GM12878 (cell line): ENCODE measurements around the gene PAIP2. TPM values are rescaled to one million over a fixed set of nuclear protein-coding genes. Genes with fewer than 3 reads are reported as not detected.

ENCODE experiments used
- BRCA1 ChIP-seq: IDR thresholded peaks from 2 replicates; pipeline ENCODE4 v1.6.1; 2011; ENCODE audit warnings: low read depth, low read length, improper control_type of control experiment
- CHD2 ChIP-seq: IDR thresholded peaks from 2 replicates; pipeline ENCODE4 v1.6.1; 2011; ENCODE audit warnings: low read depth, low read length, improper control_type of control experiment, borderline replicate concordance
- FOXM1 ChIP-seq: IDR thresholded peaks from 2 replicates; pipeline ENCODE4 v1.6.1; 2012; ENCODE audit warnings: low read depth, mild to moderate bottlenecking, inconsistent platforms, low read length, moderate library complexity
- IKZF1 ChIP-seq: fragments of 450-650 bp; conservative IDR thresholded peaks from 2 replicates; pipeline ENCODE4 v1.6.1; 2017; ENCODE audit warnings: antibody characterized with exemption, mild to moderate bottlenecking
- MEF2B ChIP-seq: fragments of 450-650 bp; IDR thresholded peaks from 2 replicates; pipeline ENCODE4 v1.6.1; 2018; ENCODE audit warnings: mild to moderate bottlenecking, moderate library complexity; ENCODE audit not compliant: partially characterized antibody, poor library complexity, severe bottlenecking
- NR2F1 ChIP-seq: fragments of 450-650 bp; conservative IDR thresholded peaks from 2 replicates; pipeline ENCODE4 v1.6.1; 2017; ENCODE audit warnings: mild to moderate bottlenecking
- RCOR1 ChIP-seq: conservative IDR thresholded peaks from 2 replicates; pipeline ENCODE4 v1.6.1; 2012; ENCODE audit warnings: low read depth, low read length, improper control_type of control experiment
- TCF3 ChIP-seq: IDR thresholded peaks from 2 replicates; pipeline ENCODE4 v1.6.1; 2012; ENCODE audit warnings: low read depth, mild to moderate bottlenecking, low read length, borderline replicate concordance; ENCODE audit not compliant: insufficient read depth
- YY1 ChIP-seq: IDR thresholded peaks from 2 replicates; pipeline ENCODE4 v1.6.1; 2011; ENCODE audit warnings: low read depth, mild to moderate bottlenecking, low read length
- polyA plus RNA-seq, 11 experiments: library from polyadenylated mRNA; depleted of rRNA in 4 of 11; unstranded in 6 of 11; stranded (reverse) in 5 of 11; fragments of >200 nt; fragmentation: Nextera tagmentation in 4 of 11; fragmentation: Illumina TruSeq in 1 of 11; extraction: Ambion mirVana in 4 of 11; extraction: Trizol in 1 of 11; gene quantifications; 1 replicate in 1 of 11; 2 replicates in 10 of 11; pipeline versions ENCODE4 v1.2.1 to v1.2.3, GENCODE V29; 2011 to 2016; ENCODE audit warnings: inconsistent platforms in 2 of 11, missing spikeins in 2 of 11, low read depth in 1 of 11
- total RNA-seq, 4 experiments: library from RNA; depleted of rRNA in 3 of 4; stranded (reverse); fragments of >200 nt in 3 of 4; fragmentation: Illumina TruSeq in 1 of 4; extraction: Trizol in 1 of 4; gene quantifications; 2 replicates each; pipeline versions ENCODE4 v1.2.1 to v1.2.3, GENCODE V29; 2013 to 2021
- TF ChIP-seq, protein P1 (sequence below): fragments of 150-350 bp; IDR thresholded peaks from 2 replicates; pipeline ENCODE4 v1.6.1; 2014; ENCODE audit warnings: mild to moderate bottlenecking, low read depth, low read length
- TF ChIP-seq, protein P2 (sequence below): fragments of 450-650 bp; conservative IDR thresholded peaks from 2 replicates; pipeline ENCODE4 v1.6.1; 2017; ENCODE audit warnings: mild to moderate bottlenecking, moderate library complexity
- TF ChIP-seq, protein P3 (sequence below): fragments of 450-650 bp; IDR thresholded peaks from 2 replicates; pipeline ENCODE4 v1.6.1; 2017; ENCODE audit warnings: low read depth, mild to moderate bottlenecking, moderate library complexity
- TF ChIP-seq, protein P4 (sequence below): fragments of 450-650 bp; IDR thresholded peaks from 2 replicates; pipeline ENCODE4 v1.6.1; 2017; ENCODE audit warnings: mild to moderate bottlenecking
- TF ChIP-seq, protein P5 (sequence below): IDR thresholded peaks from 2 replicates; pipeline ENCODE4 v1.6.1; 2012; ENCODE audit warnings: low read depth, low read length, improper control_type of control experiment
- TF ChIP-seq, protein P6 (sequence below): fragments of 450-650 bp; IDR thresholded peaks from 2 replicates; pipeline ENCODE4 v1.6.1; 2017; ENCODE audit warnings: mild to moderate bottlenecking, moderate library complexity

PAIP2 gene
- total and polyA plus RNA-seq, 10 of the 15 experiments (the other 5 are each of a cell fraction or from before 2014, with no cell fraction given), result 49.9 to 154 (median 102) TPM

DNA sequence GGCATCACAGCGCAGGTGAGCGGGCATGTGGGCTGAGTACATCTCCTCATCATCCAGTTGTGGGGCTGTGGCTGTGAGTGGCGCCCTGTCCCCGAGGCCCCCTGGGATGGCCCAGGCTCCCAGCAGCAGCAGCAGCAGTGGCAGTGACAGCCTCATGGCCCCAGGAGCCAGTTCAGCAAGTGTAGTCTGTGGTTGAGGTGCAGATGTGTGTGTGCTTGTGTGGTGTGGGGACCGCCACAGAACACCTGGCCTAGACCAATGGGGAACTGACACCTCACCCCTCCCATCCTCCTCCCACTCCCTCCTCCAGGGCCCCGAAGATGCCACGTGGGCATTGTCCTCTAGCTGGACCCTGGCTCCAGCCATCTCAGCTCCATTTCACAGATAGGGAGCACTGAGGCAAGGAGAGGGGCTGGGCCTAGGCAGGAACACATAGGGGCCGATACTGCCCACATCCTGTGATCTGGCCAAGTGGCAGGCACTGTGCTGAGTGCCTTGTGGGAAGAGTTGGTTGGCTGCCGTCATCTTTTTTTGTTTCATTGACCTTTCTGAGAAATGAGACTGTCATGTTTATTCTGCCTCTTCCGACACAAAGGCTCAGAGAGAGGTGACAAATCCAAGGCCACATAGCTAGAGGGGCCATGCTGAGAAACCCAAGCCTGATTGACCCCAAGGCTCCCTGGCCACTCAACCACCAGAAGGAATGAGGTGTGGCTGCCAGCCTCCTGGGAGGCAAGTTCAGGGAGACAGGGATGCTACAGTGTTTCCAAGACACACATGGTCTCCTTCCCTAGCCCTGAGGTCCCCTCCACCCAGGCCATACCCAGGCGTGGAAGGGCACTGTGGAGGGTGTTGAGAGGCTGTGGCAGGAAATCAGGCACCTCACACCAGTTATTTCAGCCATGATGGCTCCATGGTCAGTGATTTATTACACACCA, 48.3 kb downstream of the PAIP2 start, which contains the start of gene MZB1 (continued):
- TF ChIP-seq, protein P1, sequence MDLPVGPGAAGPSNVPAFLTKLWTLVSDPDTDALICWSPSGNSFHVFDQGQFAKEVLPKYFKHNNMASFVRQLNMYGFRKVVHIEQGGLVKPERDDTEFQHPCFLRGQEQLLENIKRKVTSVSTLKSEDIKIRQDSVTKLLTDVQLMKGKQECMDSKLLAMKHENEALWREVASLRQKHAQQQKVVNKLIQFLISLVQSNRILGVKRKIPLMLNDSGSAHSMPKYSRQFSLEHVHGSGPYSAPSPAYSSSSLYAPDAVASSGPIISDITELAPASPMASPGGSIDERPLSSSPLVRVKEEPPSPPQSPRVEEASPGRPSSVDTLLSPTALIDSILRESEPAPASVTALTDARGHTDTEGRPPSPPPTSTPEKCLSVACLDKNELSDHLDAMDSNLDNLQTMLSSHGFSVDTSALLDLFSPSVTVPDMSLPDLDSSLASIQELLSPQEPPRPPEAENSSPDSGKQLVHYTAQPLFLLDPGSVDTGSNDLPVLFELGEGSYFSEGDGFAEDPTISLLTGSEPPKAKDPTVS, result no peak
- TF ChIP-seq, protein P2, sequence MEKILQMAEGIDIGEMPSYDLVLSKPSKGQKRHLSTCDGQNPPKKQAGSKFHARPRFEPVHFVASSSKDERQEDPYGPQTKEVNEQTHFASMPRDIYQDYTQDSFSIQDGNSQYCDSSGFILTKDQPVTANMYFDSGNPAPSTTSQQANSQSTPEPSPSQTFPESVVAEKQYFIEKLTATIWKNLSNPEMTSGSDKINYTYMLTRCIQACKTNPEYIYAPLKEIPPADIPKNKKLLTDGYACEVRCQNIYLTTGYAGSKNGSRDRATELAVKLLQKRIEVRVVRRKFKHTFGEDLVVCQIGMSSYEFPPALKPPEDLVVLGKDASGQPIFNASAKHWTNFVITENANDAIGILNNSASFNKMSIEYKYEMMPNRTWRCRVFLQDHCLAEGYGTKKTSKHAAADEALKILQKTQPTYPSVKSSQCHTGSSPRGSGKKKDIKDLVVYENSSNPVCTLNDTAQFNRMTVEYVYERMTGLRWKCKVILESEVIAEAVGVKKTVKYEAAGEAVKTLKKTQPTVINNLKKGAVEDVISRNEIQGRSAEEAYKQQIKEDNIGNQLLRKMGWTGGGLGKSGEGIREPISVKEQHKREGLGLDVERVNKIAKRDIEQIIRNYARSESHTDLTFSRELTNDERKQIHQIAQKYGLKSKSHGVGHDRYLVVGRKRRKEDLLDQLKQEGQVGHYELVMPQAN, result peak; percentile 51; the same call in 1 of the 2 replicates
- TF ChIP-seq YY1, result peak; percentile 77
- TF ChIP-seq, protein P3, sequence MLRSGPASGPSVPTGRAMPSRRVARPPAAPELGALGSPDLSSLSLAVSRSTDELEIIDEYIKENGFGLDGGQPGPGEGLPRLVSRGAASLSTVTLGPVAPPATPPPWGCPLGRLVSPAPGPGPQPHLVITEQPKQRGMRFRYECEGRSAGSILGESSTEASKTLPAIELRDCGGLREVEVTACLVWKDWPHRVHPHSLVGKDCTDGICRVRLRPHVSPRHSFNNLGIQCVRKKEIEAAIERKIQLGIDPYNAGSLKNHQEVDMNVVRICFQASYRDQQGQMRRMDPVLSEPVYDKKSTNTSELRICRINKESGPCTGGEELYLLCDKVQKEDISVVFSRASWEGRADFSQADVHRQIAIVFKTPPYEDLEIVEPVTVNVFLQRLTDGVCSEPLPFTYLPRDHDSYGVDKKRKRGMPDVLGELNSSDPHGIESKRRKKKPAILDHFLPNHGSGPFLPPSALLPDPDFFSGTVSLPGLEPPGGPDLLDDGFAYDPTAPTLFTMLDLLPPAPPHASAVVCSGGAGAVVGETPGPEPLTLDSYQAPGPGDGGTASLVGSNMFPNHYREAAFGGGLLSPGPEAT, result peak; percentile 69; the same call in 1 of the 2 replicates
- TF ChIP-seq, protein P4, sequence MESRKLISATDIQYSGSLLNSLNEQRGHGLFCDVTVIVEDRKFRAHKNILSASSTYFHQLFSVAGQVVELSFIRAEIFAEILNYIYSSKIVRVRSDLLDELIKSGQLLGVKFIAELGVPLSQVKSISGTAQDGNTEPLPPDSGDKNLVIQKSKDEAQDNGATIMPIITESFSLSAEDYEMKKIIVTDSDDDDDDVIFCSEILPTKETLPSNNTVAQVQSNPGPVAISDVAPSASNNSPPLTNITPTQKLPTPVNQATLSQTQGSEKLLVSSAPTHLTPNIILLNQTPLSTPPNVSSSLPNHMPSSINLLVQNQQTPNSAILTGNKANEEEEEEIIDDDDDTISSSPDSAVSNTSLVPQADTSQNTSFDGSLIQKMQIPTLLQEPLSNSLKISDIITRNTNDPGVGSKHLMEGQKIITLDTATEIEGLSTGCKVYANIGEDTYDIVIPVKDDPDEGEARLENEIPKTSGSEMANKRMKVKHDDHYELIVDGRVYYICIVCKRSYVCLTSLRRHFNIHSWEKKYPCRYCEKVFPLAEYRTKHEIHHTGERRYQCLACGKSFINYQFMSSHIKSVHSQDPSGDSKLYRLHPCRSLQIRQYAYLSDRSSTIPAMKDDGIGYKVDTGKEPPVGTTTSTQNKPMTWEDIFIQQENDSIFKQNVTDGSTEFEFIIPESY, result peak; percentile 14; the same call in 1 of the 2 replicates
- peak; percentile 87 for TF ChIP-seq IKZF1
- peak; percentile 94 for TF ChIP-seq MEF2B
- TF ChIP-seq RCOR1, result no peak
- TF ChIP-seq, protein P5, sequence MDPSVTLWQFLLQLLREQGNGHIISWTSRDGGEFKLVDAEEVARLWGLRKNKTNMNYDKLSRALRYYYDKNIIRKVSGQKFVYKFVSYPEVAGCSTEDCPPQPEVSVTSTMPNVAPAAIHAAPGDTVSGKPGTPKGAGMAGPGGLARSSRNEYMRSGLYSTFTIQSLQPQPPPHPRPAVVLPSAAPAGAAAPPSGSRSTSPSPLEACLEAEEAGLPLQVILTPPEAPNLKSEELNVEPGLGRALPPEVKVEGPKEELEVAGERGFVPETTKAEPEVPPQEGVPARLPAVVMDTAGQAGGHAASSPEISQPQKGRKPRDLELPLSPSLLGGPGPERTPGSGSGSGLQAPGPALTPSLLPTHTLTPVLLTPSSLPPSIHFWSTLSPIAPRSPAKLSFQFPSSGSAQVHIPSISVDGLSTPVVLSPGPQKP, result peak; percentile 23; the same call in 1 of the 2 replicates
- peak; percentile 98 for TF ChIP-seq TCF3
- TF ChIP-seq, protein P6, sequence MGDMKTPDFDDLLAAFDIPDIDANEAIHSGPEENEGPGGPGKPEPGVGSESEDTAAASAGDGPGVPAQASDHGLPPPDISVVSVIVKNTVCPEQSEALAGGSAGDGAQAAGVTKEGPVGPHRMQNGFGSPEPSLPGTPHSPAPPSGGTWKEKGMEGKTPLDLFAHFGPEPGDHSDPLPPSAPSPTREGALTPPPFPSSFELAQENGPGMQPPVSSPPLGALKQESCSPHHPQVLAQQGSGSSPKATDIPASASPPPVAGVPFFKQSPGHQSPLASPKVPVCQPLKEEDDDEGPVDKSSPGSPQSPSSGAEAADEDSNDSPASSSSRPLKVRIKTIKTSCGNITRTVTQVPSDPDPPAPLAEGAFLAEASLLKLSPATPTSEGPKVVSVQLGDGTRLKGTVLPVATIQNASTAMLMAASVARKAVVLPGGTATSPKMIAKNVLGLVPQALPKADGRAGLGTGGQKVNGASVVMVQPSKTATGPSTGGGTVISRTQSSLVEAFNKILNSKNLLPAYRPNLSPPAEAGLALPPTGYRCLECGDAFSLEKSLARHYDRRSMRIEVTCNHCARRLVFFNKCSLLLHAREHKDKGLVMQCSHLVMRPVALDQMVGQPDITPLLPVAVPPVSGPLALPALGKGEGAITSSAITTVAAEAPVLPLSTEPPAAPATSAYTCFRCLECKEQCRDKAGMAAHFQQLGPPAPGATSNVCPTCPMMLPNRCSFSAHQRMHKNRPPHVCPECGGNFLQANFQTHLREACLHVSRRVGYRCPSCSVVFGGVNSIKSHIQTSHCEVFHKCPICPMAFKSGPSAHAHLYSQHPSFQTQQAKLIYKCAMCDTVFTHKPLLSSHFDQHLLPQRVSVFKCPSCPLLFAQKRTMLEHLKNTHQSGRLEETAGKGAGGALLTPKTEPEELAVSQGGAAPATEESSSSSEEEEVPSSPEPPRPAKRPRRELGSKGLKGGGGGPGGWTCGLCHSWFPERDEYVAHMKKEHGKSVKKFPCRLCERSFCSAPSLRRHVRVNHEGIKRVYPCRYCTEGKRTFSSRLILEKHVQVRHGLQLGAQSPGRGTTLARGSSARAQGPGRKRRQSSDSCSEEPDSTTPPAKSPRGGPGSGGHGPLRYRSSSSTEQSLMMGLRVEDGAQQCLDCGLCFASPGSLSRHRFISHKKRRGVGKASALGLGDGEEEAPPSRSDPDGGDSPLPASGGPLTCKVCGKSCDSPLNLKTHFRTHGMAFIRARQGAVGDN, result peak; percentile 96
- TF ChIP-seq CHD2, result peak; percentile 84; the same call in 1 of the 2 replicates
- no peak for TF ChIP-seq FOXM1
- peak; percentile 69 for TF ChIP-seq NR2F1
- no peak for TF ChIP-seq BRCA1
